IPS-18a (cell line): ENCODE measurements around the gene FGF12.

Experiments
- H3K27ac ChIP-seq: one replicate; pipeline ENCODE4 v1.5.1; 2013; ENCODE audit warnings: low read length
- H3K27me3 ChIP-seq: one replicate; pipeline ENCODE4 v1.6.1; 2013; ENCODE audit warnings: mild to moderate bottlenecking, low read length; ENCODE audit not compliant: control insufficient read depth, insufficient read depth
- H3K36me3 ChIP-seq: one replicate; pipeline ENCODE4 v1.6.1; 2013; ENCODE audit warnings: low read depth, low read length; ENCODE audit not compliant: control insufficient read depth
- H3K4me1 ChIP-seq: one replicate; pipeline ENCODE4 v1.6.1; 2013; ENCODE audit warnings: low read depth, low read length; ENCODE audit not compliant: control insufficient read depth
- H3K4me3 ChIP-seq: one replicate; pipeline ENCODE4 v1.5.1; 2013; ENCODE audit warnings: low read length
- H3K9ac ChIP-seq: one replicate; pipeline ENCODE4 v1.6.1; 2013; ENCODE audit warnings: mild to moderate bottlenecking, low read length, moderate library complexity
- H3K9me3 ChIP-seq: one replicate; pipeline ENCODE4 v1.6.1; 2013; ENCODE audit warnings: low read depth, low read length; ENCODE audit not compliant: control insufficient read depth

The FGF12 gene

DNA sequence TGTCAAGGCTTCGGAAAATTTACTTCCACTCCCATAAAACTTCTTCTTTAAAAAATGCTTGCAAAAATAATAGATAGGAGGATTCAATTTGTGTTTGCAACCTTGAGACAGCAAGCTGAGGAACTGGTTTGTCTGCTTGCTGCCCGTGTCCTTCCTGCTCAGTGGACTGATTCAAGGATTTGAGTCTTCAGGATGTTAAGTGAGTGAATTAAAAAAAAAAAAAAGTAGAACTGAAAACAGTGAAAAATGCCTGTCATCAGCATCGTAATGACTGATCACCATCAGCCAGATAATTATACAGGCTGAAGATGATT, 453.7 kb downstream of the FGF12 start:
- Histone ChIP-seq H3K4me1 (peaks cover 15% of the 10 kb centered on the region), H3K9ac (no peak overlapping the region), H3K27me3 (no peaks in the 10 kb centered on the region), H3K36me3 (no peaks in the 10 kb centered on the region), H3K9me3 (no peaks in the 10 kb centered on the region), H3K4me3 (no peak overlapping the region), H3K27ac (no peak overlapping the region)

- H3K27ac ChIP-seq, result no peak overlapping the region
- no peaks in the 10 kb centered on the region for H3K9me3 ChIP-seq
- H3K4me1 ChIP-seq, result peaks cover 15% of the 10 kb centered on the region
- no peak overlapping the region for H3K4me3 ChIP-seq
- H3K27me3 ChIP-seq, result no peaks in the 10 kb centered on the region
- H3K9ac ChIP-seq, result no peak overlapping the region
- H3K36me3 ChIP-seq, result no peaks in the 10 kb centered on the region
Observed at GRCh38 chr3:192273001-192273696, 454.2 kb downstream of the FGF12 start.

DNA sequence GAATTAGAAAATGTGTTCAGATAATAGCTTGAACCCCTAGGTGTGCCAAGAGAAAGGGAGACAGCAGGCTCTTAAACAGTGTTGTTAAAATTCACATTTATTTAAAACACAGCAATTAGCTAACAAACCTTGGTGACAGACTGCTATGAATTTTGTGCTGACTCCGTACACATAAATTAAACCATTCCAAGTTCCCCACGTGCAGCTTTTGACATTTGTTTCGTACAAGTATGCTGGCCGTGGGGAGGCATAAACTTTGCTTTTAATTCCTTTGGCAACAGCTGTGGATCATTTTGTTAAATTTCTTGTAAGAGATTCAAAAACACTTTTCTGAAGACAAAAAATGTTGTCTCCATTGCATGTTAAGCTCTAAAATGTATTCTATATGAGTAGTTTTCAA, 465.3 kb downstream of the FGF12 start:
- Histone ChIP-seq H3K27me3 (no peaks in the 10 kb centered on the region), H3K9ac (no peak overlapping the region), H3K36me3 (no peaks in the 10 kb centered on the region), H3K9me3 (no peaks in the 10 kb centered on the region), H3K4me3 (no peak overlapping the region), H3K27ac (no peak overlapping the region), H3K4me1 (peaks cover 6% of the 10 kb centered on the region)

GRCh38 chr3:192261135-192261534, 466.2 kb downstream of the FGF12 start:
- peaks cover 6% of the 10 kb centered on the region for H3K4me1 ChIP-seq
- H3K9me3 ChIP-seq, result no peaks in the 10 kb centered on the region
- H3K9ac ChIP-seq, result no peak overlapping the region
- no peaks in the 10 kb centered on the region for H3K27me3 ChIP-seq
- H3K36me3 ChIP-seq, result no peaks in the 10 kb centered on the region
- no peak overlapping the region for H3K27ac ChIP-seq
- no peak overlapping the region for H3K4me3 ChIP-seq

DNA sequence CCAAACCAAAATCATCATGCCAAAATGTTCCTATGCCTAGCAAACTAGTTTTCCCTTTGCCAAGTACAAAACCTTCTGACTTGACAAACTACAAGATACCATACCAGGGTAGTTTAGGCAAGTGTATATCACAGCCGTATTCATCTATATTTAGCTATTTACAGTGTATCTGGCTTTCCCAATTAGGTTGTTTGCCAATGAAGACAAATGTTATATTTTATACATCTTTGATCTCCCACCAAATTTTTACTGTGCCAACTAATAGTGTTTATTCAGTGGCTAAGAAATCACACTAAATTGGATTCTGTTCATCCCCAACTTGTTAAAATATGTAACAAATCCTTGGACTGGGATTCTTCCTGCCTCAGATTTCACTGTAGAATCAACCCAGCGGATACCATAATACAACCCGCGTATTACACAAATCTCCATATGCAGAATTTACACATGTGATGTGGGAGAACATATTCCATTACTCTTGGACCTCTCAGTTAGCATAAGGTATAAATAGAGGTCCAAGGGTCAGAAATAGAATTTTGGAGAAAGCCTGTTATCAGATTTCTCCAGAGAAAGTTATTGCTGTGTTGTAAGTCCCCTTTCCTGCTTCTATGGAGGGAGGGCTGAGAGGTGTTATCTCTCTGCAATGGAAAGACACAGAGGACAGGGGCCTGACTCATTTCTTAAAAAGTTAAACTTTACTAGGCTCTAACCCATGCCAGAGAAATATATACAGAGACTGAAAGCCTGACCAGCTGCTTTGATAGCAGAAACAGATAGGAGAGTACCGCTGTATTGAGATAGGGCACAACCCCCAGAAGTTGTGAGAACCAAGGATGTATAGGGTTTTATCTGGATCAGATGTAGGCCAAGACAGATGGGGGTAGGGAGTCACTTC, 467.0 kb downstream of the FGF12 start:
- H3K27me3 ChIP-seq, result no peaks in the 10 kb centered on the region
- no peaks in the 10 kb centered on the region for H3K9me3 ChIP-seq
- H3K4me3 ChIP-seq, result no peak overlapping the region
- H3K36me3 ChIP-seq, result no peaks in the 10 kb centered on the region
- H3K9ac ChIP-seq, result no peak overlapping the region
- no peak overlapping the region for H3K27ac ChIP-seq
- peaks cover 6% of the 10 kb centered on the region for H3K4me1 ChIP-seq

DNA sequence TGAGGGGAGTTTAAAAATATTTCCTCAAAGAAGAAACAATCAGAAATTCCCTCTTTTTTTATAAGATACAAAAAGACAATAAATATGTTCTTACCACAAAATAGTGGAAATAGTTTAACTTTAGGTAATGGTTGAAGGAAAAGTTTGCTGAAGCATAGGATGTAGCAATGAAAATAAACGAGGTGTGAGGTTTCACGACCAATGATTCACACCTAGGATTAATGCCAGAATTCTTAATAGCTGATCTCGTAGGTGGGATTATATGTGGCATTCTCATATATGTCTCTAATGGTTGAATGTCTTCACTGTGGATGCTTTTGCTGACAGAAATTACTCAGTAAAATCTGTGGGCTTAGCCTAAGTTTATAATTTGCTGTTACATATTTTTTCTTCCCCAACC, 467.7 kb downstream of the FGF12 start:
- H3K27ac ChIP-seq, result no peak overlapping the region
- no peak overlapping the region for H3K4me3 ChIP-seq
- no peaks in the 10 kb centered on the region for H3K27me3 ChIP-seq
- H3K4me1 ChIP-seq, result peaks cover 6% of the 10 kb centered on the region
- no peak overlapping the region for H3K9ac ChIP-seq
- H3K36me3 ChIP-seq, result no peaks in the 10 kb centered on the region
- no peaks in the 10 kb centered on the region for H3K9me3 ChIP-seq

- no peak overlapping the region for H3K9ac ChIP-seq
- H3K27me3 ChIP-seq, result no peaks in the 10 kb centered on the region
- H3K4me1 ChIP-seq, result peaks cover 6% of the 10 kb centered on the region
- no peaks in the 10 kb centered on the region for H3K9me3 ChIP-seq
- no peaks in the 10 kb centered on the region for H3K36me3 ChIP-seq
- no peak overlapping the region for H3K27ac ChIP-seq
- H3K4me3 ChIP-seq, result no peak overlapping the region
Observed at GRCh38 chr3:192258721-192259120, 468.6 kb downstream of the FGF12 start.

- H3K4me3 ChIP-seq, result no peak overlapping the region
- H3K27ac ChIP-seq, result no peak overlapping the region
- no peak overlapping the region for H3K9ac ChIP-seq
- no peaks in the 10 kb centered on the region for H3K36me3 ChIP-seq
- no peaks in the 10 kb centered on the region for H3K4me1 ChIP-seq
- no peaks in the 10 kb centered on the region for H3K9me3 ChIP-seq
- H3K27me3 ChIP-seq, result no peaks in the 10 kb centered on the region
Observed at GRCh38 chr3:192255839-192256238, 471.5 kb downstream of the FGF12 start.

DNA sequence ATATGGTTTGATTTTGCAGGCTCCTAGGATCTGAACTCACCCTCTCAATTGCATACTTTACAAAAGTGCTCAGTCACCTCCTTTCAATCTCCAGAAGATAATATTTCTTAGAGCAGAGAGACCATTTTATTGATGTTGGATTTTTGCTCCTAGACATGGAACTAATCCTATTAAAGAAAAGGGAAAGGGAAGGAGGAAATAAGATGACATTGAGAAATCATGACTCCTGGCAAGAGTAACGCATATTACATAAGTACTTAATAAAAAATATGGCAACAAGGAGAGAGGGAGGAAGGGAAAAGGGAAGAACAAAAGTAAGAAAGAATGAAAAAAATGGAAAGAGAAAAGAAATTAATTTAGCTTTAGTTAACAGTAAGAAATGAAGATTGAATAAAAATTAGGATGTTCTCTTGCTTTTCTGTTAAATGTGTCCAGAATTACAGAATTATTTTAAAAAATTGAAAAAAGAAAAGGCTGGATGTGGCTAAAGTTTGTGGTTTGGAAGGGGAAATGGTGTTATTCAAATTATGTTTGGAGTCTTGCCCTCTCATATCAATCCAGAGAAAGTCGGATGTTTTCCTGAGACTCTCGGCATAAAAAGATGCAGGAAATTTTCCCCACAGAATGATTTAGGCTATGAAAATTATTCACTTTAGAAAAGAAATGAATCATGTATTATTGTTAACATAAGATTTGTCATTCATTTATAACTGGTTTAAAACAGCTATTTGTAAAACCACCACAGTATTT, 474.0 kb downstream of the FGF12 start:
- Histone ChIP-seq H3K4me3 (no peak overlapping the region), H3K27me3 (no peaks in the 10 kb centered on the region), H3K27ac (no peak overlapping the region), H3K9me3 (no peaks in the 10 kb centered on the region), H3K9ac (no peak overlapping the region), H3K36me3 (no peaks in the 10 kb centered on the region), H3K4me1 (no peaks in the 10 kb centered on the region)

DNA sequence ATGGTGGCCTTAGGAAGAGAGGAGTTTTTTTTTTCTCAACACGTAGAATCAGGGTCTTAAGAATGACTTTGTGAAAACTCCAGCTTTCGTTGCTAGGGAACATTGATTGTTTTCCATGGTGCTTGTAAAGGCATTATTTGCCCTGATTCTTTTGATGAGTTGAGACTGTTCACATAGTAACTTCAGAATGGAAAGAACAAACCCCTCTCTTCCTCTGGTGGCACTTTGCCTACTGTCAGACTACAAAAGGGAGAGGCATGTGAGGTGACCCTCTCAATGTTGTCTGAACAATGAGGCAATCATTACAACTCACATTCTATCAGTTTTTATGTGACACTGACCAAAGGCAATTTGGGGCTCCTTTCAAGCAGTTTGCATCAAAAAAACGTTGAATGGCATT, 477.8 kb downstream of the FGF12 start:
- Histone ChIP-seq H3K36me3 (no peaks in the 10 kb centered on the region), H3K9me3 (no peaks in the 10 kb centered on the region), H3K4me3 (no peak overlapping the region), H3K4me1 (no peaks in the 10 kb centered on the region), H3K9ac (no peak overlapping the region), H3K27me3 (no peaks in the 10 kb centered on the region), H3K27ac (no peak overlapping the region)

DNA sequence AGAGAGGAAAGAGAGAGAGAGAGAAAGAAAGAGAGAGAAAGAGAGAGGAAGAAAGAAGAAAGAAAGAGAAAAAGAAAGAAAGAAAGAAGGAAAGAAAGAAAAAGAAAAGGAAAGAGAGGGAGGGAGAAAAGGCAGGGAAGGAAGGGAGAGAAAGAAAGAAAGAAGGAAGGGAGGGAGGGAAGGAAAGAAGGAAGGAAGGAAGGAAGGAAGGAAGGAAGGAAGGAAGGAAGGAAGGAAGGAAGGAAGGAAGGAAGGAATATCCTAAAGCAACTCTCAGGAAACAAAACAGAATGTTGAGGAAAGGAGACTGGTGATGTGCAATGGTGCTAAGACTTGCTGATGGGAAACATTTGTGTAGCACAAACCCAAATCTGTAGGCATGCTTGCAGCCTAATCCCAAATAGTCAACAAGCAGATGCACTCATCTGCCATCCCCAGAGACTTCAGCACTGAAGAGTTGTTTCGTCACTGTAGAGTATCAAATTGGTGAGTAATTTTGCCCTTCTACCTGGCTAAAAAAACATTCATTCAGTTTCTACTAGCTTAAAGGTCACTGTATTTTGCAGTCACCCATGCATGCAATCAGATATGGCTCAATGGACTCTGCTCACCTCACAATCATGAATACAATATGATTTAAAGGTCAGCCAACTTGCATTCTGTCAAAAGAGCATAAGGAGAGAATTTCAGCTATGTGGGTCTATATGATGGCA, 480.3 kb downstream of the FGF12 start:
- no peak overlapping the region for H3K4me3 ChIP-seq
- H3K27me3 ChIP-seq, result no peaks in the 10 kb centered on the region
- no peaks in the 10 kb centered on the region for H3K9me3 ChIP-seq
- no peaks in the 10 kb centered on the region for H3K4me1 ChIP-seq
- H3K9ac ChIP-seq, result no peak overlapping the region
- H3K36me3 ChIP-seq, result no peaks in the 10 kb centered on the region
- no peak overlapping the region for H3K27ac ChIP-seq
